HG03097 (cell line): ENCODE results near the gene IPO11.
"Not testable (repeated sequence)": the region's sequence is repeated elsewhere in the genome, so short reads cannot be mapped to it uniquely, and the experiment has no call there.

Experiments used
- ATAC-seq: cut with Tn5 transposase; IDR thresholded peaks from one replicate; pipeline ENCODE4 v1.9.1; 2021; ENCODE audit not compliant: unreplicated experiment, low FRiP score

IPO11 gene

GRCh38 chr5:62565740-62566139, 153.2 kb downstream of the IPO11 start:
- ATAC-seq = not testable (repeated sequence)

GRCh38 chr5:62568143-62568542, 155.6 kb downstream of the IPO11 start:
- ATAC-seq = no peak

GRCh38 chr5:62568800-62569432, 156.4 kb downstream of the IPO11 start:
- no peak for ATAC-seq

- ATAC-seq = no peak
Measured at GRCh38 chr5:62569470-62569869, 156.9 kb downstream of the IPO11 start.

GRCh38 chr5:62572918-62573514, 160.5 kb downstream of the IPO11 start:
- no peak for ATAC-seq

- no peak for ATAC-seq
Measured at GRCh38 chr5:62574599-62574998, 162.0 kb downstream of the IPO11 start.

GRCh38 chr5:62575066-62575465, 162.5 kb downstream of the IPO11 start:
- ATAC-seq = no peak

GRCh38 chr5:62575489-62575888, 162.9 kb downstream of the IPO11 start:
- no peak for ATAC-seq

- no peak for ATAC-seq
Measured at GRCh38 chr5:62576570-62577170, 164.1 kb downstream of the IPO11 start.

- no peak for ATAC-seq
Measured at GRCh38 chr5:62577488-62577887, 164.9 kb downstream of the IPO11 start.

GRCh38 chr5:62578540-62578939, 166.0 kb downstream of the IPO11 start, which contains the start of gene LRRC70:
LRRC70 (plus strand) TSS chr5:62578819; CDS start chr5:62579439, 620 bp downstream.
- peak; percentile 88 for ATAC-seq

GRCh38 chr5:62579761-62580160, 167.2 kb downstream of the IPO11 start:
- no peak for ATAC-seq

GRCh38 chr5:62581836-62582597, 169.5 kb downstream of the IPO11 start:
- no peak for ATAC-seq

- no peak for ATAC-seq
Measured at GRCh38 chr5:62584391-62584790, 171.8 kb downstream of the IPO11 start.

- no peak for ATAC-seq
Measured at GRCh38 chr5:62585306-62585705, 172.7 kb downstream of the IPO11 start.

GRCh38 chr5:62585751-62586150, 173.2 kb downstream of the IPO11 start:
- no peak for ATAC-seq

GRCh38 chr5:62587737-62588136, 175.2 kb downstream of the IPO11 start:
- ATAC-seq = no peak

GRCh38 chr5:62588668-62589067, 176.1 kb downstream of the IPO11 start:
- no peak for ATAC-seq

GRCh38 chr5:62589504-62589903, 176.9 kb downstream of the IPO11 start:
- no peak for ATAC-seq

- no peak for ATAC-seq
Measured at GRCh38 chr5:62590387-62590786, 177.8 kb downstream of the IPO11 start.

GRCh38 chr5:62592558-62592957, 180.0 kb downstream of the IPO11 start:
- ATAC-seq = no peak
